CD14-positive monocyte (primary cell): ENCODE results near the gene NPAS4. TPM values are rescaled to one million over a fixed set of nuclear protein-coding genes. Genes with fewer than 3 reads are reported as not detected.
A peak's percentile ranks its signal among the peaks of the same experiment; 100 is the strongest.

ENCODE experiments used
- DNase-seq, 3 donors: peaks; one replicate each; pipeline ENCODE4 v3.0.0-alpha.2; 2011 to 2022
- H2AFZ ChIP-seq: 2 replicates; pipeline ENCODE4 v1.6.0; 2012; ENCODE audit warnings: mild to moderate bottlenecking, low read depth, low read length, inconsistent platforms; ENCODE audit not compliant: insufficient read depth, poor library complexity, severe bottlenecking
- H3K27ac ChIP-seq, 2 donors: 1 replicate in 1 of 2; 2 replicates in 1 of 2; pipeline ENCODE4 v1.5.1; 2012 to 2013; ENCODE audit warnings: low read length in 2 of 2, control low read depth in 1 of 2, inconsistent platforms in 1 of 2, low read depth in 1 of 2, mild to moderate bottlenecking in 1 of 2
- H3K27me3 ChIP-seq, 2 donors: one replicate each; pipeline versions ENCODE4 v1.6.0 to v1.6.1; 2011 to 2013; ENCODE audit warnings: low read length in 2 of 2; ENCODE audit not compliant: control insufficient read depth in 2 of 2, insufficient read depth in 2 of 2
- H3K36me3 ChIP-seq, 2 donors: replicated peaks in 1 of 2; 1 replicate in 1 of 2; 2 replicates in 1 of 2; pipeline versions ENCODE4 v1.5.1 to v1.6.1; 2012 to 2013; ENCODE audit warnings: low read length in 2 of 2, control low read depth in 1 of 2, inconsistent platforms in 1 of 2, mild to moderate bottlenecking in 1 of 2; ENCODE audit not compliant: insufficient read depth in 2 of 2, control insufficient read depth in 1 of 2
- H3K4me1 ChIP-seq, 2 donors: 1 replicate in 1 of 2; 2 replicates in 1 of 2; pipeline versions ENCODE4 v1.5.1 to v1.6.1; 2012 to 2013; ENCODE audit warnings: low read length in 2 of 2, control low read depth in 1 of 2, inconsistent platforms in 1 of 2, mild to moderate bottlenecking in 1 of 2, moderate library complexity in 1 of 2; ENCODE audit not compliant: insufficient read depth in 2 of 2, control insufficient read depth in 1 of 2
- H3K4me2 ChIP-seq: replicated peaks from 2 replicates; pipeline ENCODE3; 2012; ENCODE audit warnings: low read length, moderate library complexity, mild to moderate bottlenecking; ENCODE audit not compliant: poor library complexity, severe bottlenecking; ENCODE audit errors: extremely low read depth
- H3K4me3 ChIP-seq, 3 experiments: fragments of 200-600 bp in 1 of 3; sonication (generic) in 1 of 3; replicated peaks in 1 of 3; 1 replicate in 2 of 3; 2 replicates in 1 of 3; pipeline ENCODE4 v1.5.1; 2011 to 2013; ENCODE audit warnings: low read length in 3 of 3, mild to moderate bottlenecking in 3 of 3, control low read depth in 2 of 3, low read depth in 2 of 3, inconsistent platforms in 1 of 3, moderate library complexity in 1 of 3
- H3K79me2 ChIP-seq: 2 replicates; pipeline ENCODE4 v1.6.0; 2012; ENCODE audit warnings: mild to moderate bottlenecking, control low read depth, inconsistent platforms, low read length, moderate library complexity; ENCODE audit not compliant: insufficient read depth
- H3K9ac ChIP-seq: 2 replicates; pipeline ENCODE4 v1.6.0; 2017; ENCODE audit warnings: low read length, mild to moderate bottlenecking; ENCODE audit not compliant: insufficient read depth, poor library complexity, severe bottlenecking
- H3K9me3 ChIP-seq, 2 donors: replicated peaks in 1 of 2; 1 replicate in 1 of 2; 2 replicates in 1 of 2; pipeline versions ENCODE4 v1.5.1 to v1.6.1; 2012 to 2013; ENCODE audit warnings: low read length in 2 of 2, control low read depth in 1 of 2; ENCODE audit not compliant: control insufficient read depth in 1 of 2, insufficient read depth in 1 of 2
- H4K20me1 ChIP-seq: 2 replicates; pipeline ENCODE4 v1.6.0; 2012; ENCODE audit warnings: mild to moderate bottlenecking, low read length, control low read depth, moderate library complexity; ENCODE audit not compliant: insufficient read depth
- H3K27ac Mint-ChIP-seq, 7 donors: one replicate each; pipeline ENCODE4 v1.8.0; 2020; ENCODE audit warnings: mild to moderate bottlenecking in 7 of 7, mixed read lengths in 7 of 7, moderate library complexity in 6 of 7, inconsistent platforms in 2 of 7
- H3K27me3 Mint-ChIP-seq, 3 donors: one replicate each; pipeline ENCODE4 v1.8.0; 2021 to 2022; ENCODE audit warnings: low read depth in 3 of 3, mild to moderate bottlenecking in 3 of 3, mixed read lengths in 3 of 3, moderate library complexity in 3 of 3, inconsistent platforms in 1 of 3
- H3K36me3 Mint-ChIP-seq, 2 donors: one replicate each; pipeline ENCODE4 v1.8.0; 2020; ENCODE audit warnings: mixed read lengths in 2 of 2, inconsistent platforms in 1 of 2, mild to moderate bottlenecking in 1 of 2
- H3K4me1 Mint-ChIP-seq: one replicate; pipeline ENCODE4 v1.8.0; 2020; ENCODE audit warnings: mild to moderate bottlenecking, mixed read lengths
- H3K4me3 Mint-ChIP-seq, 2 donors: one replicate each; pipeline ENCODE4 v1.8.0; 2020; ENCODE audit warnings: mild to moderate bottlenecking in 2 of 2, mixed read lengths in 2 of 2, moderate library complexity in 1 of 2
- H3K9me3 Mint-ChIP-seq, 7 donors: one replicate each; pipeline ENCODE4 v1.8.0; 2020 to 2022; ENCODE audit warnings: mixed read lengths in 7 of 7, mild to moderate bottlenecking in 6 of 7, moderate library complexity in 6 of 7, inconsistent platforms in 2 of 7
- WGBS: methylation state at CpG from one replicate; pipeline ENCODE4 v1.1.5; 2013; ENCODE audit warnings: missing lambda C conversion rate; ENCODE audit not compliant: insufficient coverage; 5-methylcytosine and 5-hydroxymethylcytosine counted together
- intact Hi-C, 2 donors: fragments of 100-400 bp; cut with micrococcal nuclease; formaldehyde crosslinking; loops; one replicate each; pipeline versions ENCODE4 v1.15.0 to v1.15.1; 2023
- polyA plus RNA-seq, 3 donors: library from polyadenylated mRNA; depleted of rRNA in 1 of 3; unstranded in 2 of 3; stranded (reverse) in 1 of 3; fragments of 300-500 nt in 2 of 3; fragments of >200 nt in 1 of 3; fragmentation: Illumina TruSeq in 2 of 3; gene quantifications; 1 replicate in 2 of 3; 2 replicates in 1 of 3; pipeline ENCODE4 v1.2.3, GENCODE V29; 2012 to 2021
- TF ChIP-seq, protein P1 (sequence below): fragments of 200-600 bp; IDR thresholded peaks from one replicate; pipeline ENCODE4 v1.8.0; 2022; ENCODE audit warnings: antibody characterized with exemption, mild to moderate bottlenecking

The NPAS4 gene
- polyA plus RNA-seq, 3 donors, result not detected

DNA sequence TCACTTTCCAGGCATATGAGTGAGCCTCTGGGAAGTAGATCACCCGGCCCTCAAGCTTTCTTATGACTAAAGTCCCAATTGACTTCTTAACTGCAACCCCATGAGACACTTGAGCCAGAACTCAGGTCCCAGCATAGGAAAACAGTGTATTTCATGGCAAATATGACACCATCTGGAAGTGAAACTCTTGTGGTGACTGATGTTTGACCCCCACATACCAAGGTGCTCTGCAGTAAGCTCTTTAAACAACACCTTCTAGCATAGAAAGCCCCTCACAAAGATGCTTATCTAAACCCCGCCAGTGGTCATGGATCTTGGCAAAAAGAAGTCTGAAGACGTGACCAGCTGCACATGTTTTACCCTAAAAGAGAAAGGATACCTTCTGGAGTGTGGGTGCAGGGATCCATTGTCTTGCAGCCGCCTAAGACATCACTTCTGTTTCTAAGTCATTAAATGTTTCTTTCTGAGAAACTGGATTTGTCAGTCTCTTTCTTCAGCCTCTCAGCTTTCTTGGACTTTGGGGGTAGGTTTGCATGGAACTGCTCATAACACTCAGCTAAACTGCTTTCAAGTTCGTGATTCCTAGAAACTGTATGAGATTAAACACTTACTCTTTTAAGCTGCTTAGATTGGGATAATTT, 38.4 kb downstream of the NPAS4 start:
- Mint-ChIP-seq H3K9me3 (peaks cover 0 to 10% (median 3%) of the 10 kb centered on the region in 7 donors), H3K4me1 (peaks cover 38% of the 10 kb centered on the region), H3K4me3 (no peak overlapping the region), H3K36me3 (no peaks in the 10 kb centered on the region), H3K27ac (peak overlapping the region in 6 of 7 donors; percentile 14 to 64 (median 24)), H3K27me3 (peaks cover 2 to 16% (median 6%) of the 10 kb centered on the region in 3 donors)
- no peak overlapping the region for H3K9ac ChIP-seq
- WGBS, result 76% methylated on average over 3 of the region's 5 CpGs
- H3K79me2 ChIP-seq, result no peaks in the 10 kb centered on the region
- peak overlapping the region; percentile 11 for H3K4me2 ChIP-seq
- no peaks in the 10 kb centered on the region for H3K36me3 ChIP-seq
- DNase-seq, result peak in 1 of 3 donors; percentile 27
- TF ChIP-seq, protein P1, sequence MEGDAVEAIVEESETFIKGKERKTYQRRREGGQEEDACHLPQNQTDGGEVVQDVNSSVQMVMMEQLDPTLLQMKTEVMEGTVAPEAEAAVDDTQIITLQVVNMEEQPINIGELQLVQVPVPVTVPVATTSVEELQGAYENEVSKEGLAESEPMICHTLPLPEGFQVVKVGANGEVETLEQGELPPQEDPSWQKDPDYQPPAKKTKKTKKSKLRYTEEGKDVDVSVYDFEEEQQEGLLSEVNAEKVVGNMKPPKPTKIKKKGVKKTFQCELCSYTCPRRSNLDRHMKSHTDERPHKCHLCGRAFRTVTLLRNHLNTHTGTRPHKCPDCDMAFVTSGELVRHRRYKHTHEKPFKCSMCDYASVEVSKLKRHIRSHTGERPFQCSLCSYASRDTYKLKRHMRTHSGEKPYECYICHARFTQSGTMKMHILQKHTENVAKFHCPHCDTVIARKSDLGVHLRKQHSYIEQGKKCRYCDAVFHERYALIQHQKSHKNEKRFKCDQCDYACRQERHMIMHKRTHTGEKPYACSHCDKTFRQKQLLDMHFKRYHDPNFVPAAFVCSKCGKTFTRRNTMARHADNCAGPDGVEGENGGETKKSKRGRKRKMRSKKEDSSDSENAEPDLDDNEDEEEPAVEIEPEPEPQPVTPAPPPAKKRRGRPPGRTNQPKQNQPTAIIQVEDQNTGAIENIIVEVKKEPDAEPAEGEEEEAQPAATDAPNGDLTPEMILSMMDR, result no peak
- no peak overlapping the region for H2AFZ ChIP-seq
- peaks cover 35 to 39% of the 10 kb centered on the region in 2 donors for H3K4me1 ChIP-seq
- H3K27me3 ChIP-seq, result peaks cover 0 to 7% of the 10 kb centered on the region in 2 donors
- H3K9me3 ChIP-seq, result peaks cover 0 to 4% of the 10 kb centered on the region in 2 donors
- intact Hi-C loops, result no loop called here
- H3K27ac ChIP-seq, result peak overlapping the region in 1 of 2 donors; percentile 20
- H3K4me3 ChIP-seq, result no peak overlapping the region
- H4K20me1 ChIP-seq, result no peaks in the 10 kb centered on the region

DNA sequence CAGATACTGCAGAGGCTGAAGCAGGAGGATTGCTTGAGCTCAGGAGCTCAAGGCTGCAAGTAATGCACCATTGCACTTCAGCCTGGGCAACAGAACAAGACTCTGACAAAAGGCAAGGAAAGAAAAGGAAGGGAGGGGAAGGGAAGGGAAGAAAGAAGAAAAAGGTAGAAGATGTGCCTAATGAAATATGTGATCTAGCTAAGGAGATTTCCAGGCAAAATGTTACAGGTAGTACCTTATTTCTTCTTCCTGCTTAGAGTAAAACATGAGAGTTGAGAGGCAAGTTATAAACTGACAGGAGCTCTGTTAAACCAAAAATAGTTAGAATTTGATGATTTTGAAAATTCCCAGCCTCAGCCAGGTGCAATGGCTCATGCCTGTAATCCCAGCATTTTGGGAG, 41.2 kb downstream of the NPAS4 start:
- no peak overlapping the region for H3K9ac ChIP-seq
- no peaks in the 10 kb centered on the region for H3K36me3 Mint-ChIP-seq
- no peak overlapping the region for H3K4me3 ChIP-seq
- no peak overlapping the region for H3K27ac ChIP-seq
- H3K27me3 Mint-ChIP-seq, result peaks cover 0 to 8% (median 2%) of the 10 kb centered on the region in 3 donors
- H3K4me1 ChIP-seq, result peaks cover 42 to 52% of the 10 kb centered on the region in 2 donors
- H3K9me3 ChIP-seq, result peaks cover 0 to 4% of the 10 kb centered on the region in 2 donors
- no peaks in the 10 kb centered on the region for H4K20me1 ChIP-seq
- peaks cover 47% of the 10 kb centered on the region for H3K4me1 Mint-ChIP-seq
- no peaks in the 10 kb centered on the region for H3K36me3 ChIP-seq
- no peak overlapping the region for H3K4me3 Mint-ChIP-seq
- no peak overlapping the region for H3K4me2 ChIP-seq
- peaks cover 0 to 10% (median 3%) of the 10 kb centered on the region in 7 donors for H3K9me3 Mint-ChIP-seq
- no peak overlapping the region for H3K27ac Mint-ChIP-seq
- no peaks in the 10 kb centered on the region for H3K79me2 ChIP-seq
- H2AFZ ChIP-seq, result no peak overlapping the region
- no peaks in the 10 kb centered on the region for H3K27me3 ChIP-seq
- no peak for DNase-seq
- TF ChIP-seq, protein P1, result no peak
- intact Hi-C loops, result no loop called here
